Panc1 (cell line): Measurements from ENCODE around the gene TNFAIP6.

Experiments
- CTCF ChIP-seq: fragments of 450-650 bp; IDR thresholded peaks from 2 replicates; pipeline ENCODE4 v1.5.1; 2017; ENCODE audit warnings: mild to moderate bottlenecking
- REST ChIP-seq, 2 experiments: IDR thresholded peaks; 2 replicates each; pipeline ENCODE4 v1.6.1; 2011 to 2012; ENCODE audit warnings: low read depth in 2 of 2, control low read depth in 1 of 2, low read length in 1 of 2, mild to moderate bottlenecking in 1 of 2, moderate library complexity in 1 of 2; ENCODE audit not compliant: insufficient read depth in 1 of 2
- TCF7L2 ChIP-seq: IDR thresholded peaks from 2 replicates; pipeline ENCODE4 v1.6.1; 2011; ENCODE audit warnings: mild to moderate bottlenecking, low read depth, low read length, inconsistent platforms

GRCh38 chr2:151347906-151348305 is 9.5 kb upstream of the TNFAIP6 start:
- no peak for TF ChIP-seq CTCF
- TF ChIP-seq REST (IDR thresholded peaks at IDR 0.05; ENCODE audit: insufficient read depth in 1 of 2, low read depth in 2 of 2, low read length in 1 of 2), result no peak
- no peak for TF ChIP-seq TCF7L2
